Caco-2 (cell line): ENCODE measurements around the gene LIG1. TPM values are rescaled to one million over a fixed set of nuclear protein-coding genes. Genes with fewer than 3 reads are reported as not detected.

Experiments
- BruUV-seq: library from RNA; stranded (reverse); fragments of 400-500 nt; replicated peaks from 2 replicates; lab custom pipeline; 2021; lab: Mats Ljungman, UMichigan
- CTCF ChIA-PET: fragments of 300-600 bp; sonication (Branson Sonifier 250); formaldehyde crosslinking; loops from one replicate; lab custom pipeline; 2022; ENCODE audit warnings: antibody characterized with exemption; lab: Charles Lee
- POLR2A ChIA-PET: fragments of 300-600 bp; sonication (Branson Sonifier 250); formaldehyde crosslinking; loops from one replicate; lab custom pipeline; 2022; ENCODE audit warnings: antibody characterized with exemption; lab: Charles Lee
- DNase-seq, 2 experiments: peaks; one replicate each; pipeline versions ENCODE4 v3.0.0 to v3.0.0-alpha.2; 2020 to 2022
- H3K27me3 ChIP-seq: replicated peaks from 2 replicates; pipeline ENCODE4 v1.6.0; 2011; ENCODE audit warnings: low read length; ENCODE audit not compliant: control insufficient read depth, insufficient read depth
- H3K36me3 ChIP-seq: 2 replicates; pipeline ENCODE4 v1.5.1; 2011; ENCODE audit warnings: low read length; ENCODE audit not compliant: control insufficient read depth, insufficient read depth
- H3K4me1 ChIP-seq: fragments of 250-450 bp; sonication (Bioruptor Pico); 2 replicates; pipeline ENCODE4 v1.5.1; 2020; ENCODE audit warnings: mild to moderate bottlenecking
- H3K4me3 ChIP-seq: 2 replicates; pipeline ENCODE4 v1.5.1; 2011; ENCODE audit warnings: low read depth, mild to moderate bottlenecking, control low read depth, low read length
- H3K9me3 ChIP-seq: fragments of 250-450 bp; sonication (Bioruptor Pico); 2 replicates; pipeline ENCODE4 v1.5.1; 2020; ENCODE audit warnings: mild to moderate bottlenecking, moderate library complexity
- H3K27ac Mint-ChIP-seq: one replicate; pipeline ENCODE4 v1.8.0; 2022; ENCODE audit warnings: mixed read lengths; ENCODE audit not compliant: unreplicated experiment
- H3K27me3 Mint-ChIP-seq: one replicate; pipeline ENCODE4 v1.8.0; 2022; ENCODE audit warnings: mixed read lengths; ENCODE audit not compliant: insufficient read depth, unreplicated experiment
- H3K36me3 Mint-ChIP-seq: one replicate; pipeline ENCODE4 v1.8.0; 2022; ENCODE audit warnings: mild to moderate bottlenecking, mixed read lengths; ENCODE audit not compliant: insufficient read depth, unreplicated experiment
- H3K4me1 Mint-ChIP-seq: one replicate; pipeline ENCODE4 v1.8.0; 2022; ENCODE audit warnings: low read depth, mixed read lengths; ENCODE audit not compliant: unreplicated experiment
- H3K4me3 Mint-ChIP-seq: one replicate; pipeline ENCODE4 v1.8.0; 2022; ENCODE audit warnings: mild to moderate bottlenecking, moderate library complexity, mixed read lengths; ENCODE audit not compliant: unreplicated experiment
- H3K9me3 Mint-ChIP-seq: one replicate; pipeline ENCODE4 v1.8.0; 2022; ENCODE audit warnings: mixed read lengths; ENCODE audit not compliant: unreplicated experiment
- intact Hi-C: fragments of 100-400 bp; cut with micrococcal nuclease; formaldehyde crosslinking; loops from one replicate; pipeline ENCODE4 v1.10.0; 2022; ENCODE audit not compliant: unreplicated experiment
- total RNA-seq: library from RNA; stranded (reverse); gene quantifications from 2 replicates; pipeline ENCODE4 v1.2.3, GENCODE V29; 2022
- TF ChIP-seq, protein P1 (sequence below), 2 experiments: fragments of 200-600 bp in 1 of 2; IDR thresholded peaks; 1 replicate in 1 of 2; 2 replicates in 1 of 2; pipeline versions ENCODE4 v1.5.1 to v1.8.0; 2011 to 2022; ENCODE audit warnings: antibody characterized with exemption in 1 of 2, control low read depth in 1 of 2, inconsistent platforms in 1 of 2, low read depth in 1 of 2, low read length in 1 of 2, mild to moderate bottlenecking in 1 of 2, moderate library complexity in 1 of 2; ENCODE audit not compliant: insufficient read depth in 1 of 2, severe bottlenecking in 1 of 2, unreplicated experiment in 1 of 2

The LIG1 gene
- total RNA-seq, 1 experiment from 2014 or later = 78.7 TPM

DNA sequence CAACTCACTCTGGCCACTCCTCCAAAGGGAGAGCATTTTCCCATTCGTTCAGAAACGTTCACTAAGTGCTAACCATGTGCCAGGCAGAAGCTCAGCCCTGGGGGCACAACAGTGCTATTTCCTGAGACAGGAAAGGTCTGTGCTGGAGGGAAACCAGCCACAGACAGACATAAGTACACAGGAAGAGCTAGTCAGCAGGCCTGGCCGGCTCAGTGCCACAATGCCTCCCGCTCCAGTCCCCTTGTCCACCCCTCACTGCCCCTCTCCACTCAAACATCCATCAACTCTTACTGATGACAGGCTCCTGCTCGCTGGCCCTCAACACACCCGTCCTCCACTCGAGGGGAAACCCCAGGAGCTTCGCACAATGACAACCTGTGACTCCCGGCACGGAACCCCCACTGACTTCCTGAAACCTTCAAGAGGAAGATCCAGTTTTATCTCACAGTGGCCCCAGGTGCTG is 48.2 kb downstream of the LIG1 start:
- DNase-seq = no peak
- no peak overlapping the region for H3K4me3 ChIP-seq
- H3K36me3 ChIP-seq = no peaks in the 10 kb centered on the region
- POLR2A ChIA-PET = no interaction called here
- CTCF ChIA-PET = interaction anchor here (0.6 kb wide), 1 partner anchor 12 kb away, joined by 3 read pairs; the partner anchor contains the start of gene PLA2G4C
- Mint-ChIP-seq H3K27ac (no peak overlapping the region), H3K27me3 (no peaks in the 10 kb centered on the region), H3K9me3 (no peaks in the 10 kb centered on the region), H3K4me1 (peaks cover 12% of the 10 kb centered on the region), H3K4me3 (no peak overlapping the region), H3K36me3 (peaks cover 40% of the 10 kb centered on the region)
- TF ChIP-seq, protein P1, sequence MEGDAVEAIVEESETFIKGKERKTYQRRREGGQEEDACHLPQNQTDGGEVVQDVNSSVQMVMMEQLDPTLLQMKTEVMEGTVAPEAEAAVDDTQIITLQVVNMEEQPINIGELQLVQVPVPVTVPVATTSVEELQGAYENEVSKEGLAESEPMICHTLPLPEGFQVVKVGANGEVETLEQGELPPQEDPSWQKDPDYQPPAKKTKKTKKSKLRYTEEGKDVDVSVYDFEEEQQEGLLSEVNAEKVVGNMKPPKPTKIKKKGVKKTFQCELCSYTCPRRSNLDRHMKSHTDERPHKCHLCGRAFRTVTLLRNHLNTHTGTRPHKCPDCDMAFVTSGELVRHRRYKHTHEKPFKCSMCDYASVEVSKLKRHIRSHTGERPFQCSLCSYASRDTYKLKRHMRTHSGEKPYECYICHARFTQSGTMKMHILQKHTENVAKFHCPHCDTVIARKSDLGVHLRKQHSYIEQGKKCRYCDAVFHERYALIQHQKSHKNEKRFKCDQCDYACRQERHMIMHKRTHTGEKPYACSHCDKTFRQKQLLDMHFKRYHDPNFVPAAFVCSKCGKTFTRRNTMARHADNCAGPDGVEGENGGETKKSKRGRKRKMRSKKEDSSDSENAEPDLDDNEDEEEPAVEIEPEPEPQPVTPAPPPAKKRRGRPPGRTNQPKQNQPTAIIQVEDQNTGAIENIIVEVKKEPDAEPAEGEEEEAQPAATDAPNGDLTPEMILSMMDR (IDR thresholded peaks at IDR 0.05; ENCODE audit: insufficient read depth in 1 of 2, low read depth in 1 of 2, low read length in 1 of 2, severe bottlenecking in 1 of 2, unreplicated experiment in 1 of 2) = no peak
- H3K4me1 ChIP-seq = peaks cover 16% of the 10 kb centered on the region
- no TSS peak for BruUV-seq
- intact Hi-C loops = no loop called here
- H3K9me3 ChIP-seq = no peaks in the 10 kb centered on the region
- H3K27me3 ChIP-seq = no peaks in the 10 kb centered on the region

DNA sequence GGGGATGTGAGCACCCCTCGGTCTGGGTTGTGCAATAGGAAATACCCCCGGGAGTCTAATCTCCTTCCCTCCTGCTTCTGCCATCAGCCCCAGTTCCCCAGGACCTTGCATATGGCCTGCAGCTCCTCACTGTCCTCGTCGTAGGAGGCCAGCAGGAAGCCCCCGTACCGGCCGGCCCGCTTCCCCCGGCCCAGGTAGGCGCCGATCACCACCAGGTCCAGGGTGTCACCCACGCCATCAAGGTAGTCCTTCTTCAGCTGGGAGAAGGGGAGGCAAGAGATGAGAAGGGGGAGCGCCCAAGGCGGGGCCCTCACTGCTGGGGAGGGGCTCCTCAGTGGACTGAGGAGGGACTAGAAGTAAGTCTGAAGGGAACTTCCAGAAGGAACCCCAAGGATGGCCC is 49.1 kb downstream of the LIG1 start:
- ChIA-PET CTCF (interaction anchor here (0.6 kb wide), 1 partner anchor 48 kb away, joined by 3 read pairs; no protein-coding TSS in a partner anchor), POLR2A (no interaction called here)
- Mint-ChIP-seq H3K9me3 (no peaks in the 10 kb centered on the region), H3K4me1 (peaks cover 12% of the 10 kb centered on the region), H3K27ac (no peak overlapping the region), H3K36me3 (peaks cover 40% of the 10 kb centered on the region), H3K4me3 (no peak overlapping the region), H3K27me3 (no peaks in the 10 kb centered on the region)
- intact Hi-C loops = no loop called here
- Histone ChIP-seq H3K4me3 (no peak overlapping the region), H3K36me3 (no peaks in the 10 kb centered on the region), H3K27me3 (no peaks in the 10 kb centered on the region), H3K9me3 (no peaks in the 10 kb centered on the region), H3K4me1 (peaks cover 16% of the 10 kb centered on the region)
- BruUV-seq = no TSS peak
- DNase-seq = no peak
- TF ChIP-seq, protein P1 (IDR thresholded peaks at IDR 0.05; ENCODE audit: insufficient read depth in 1 of 2, low read depth in 1 of 2, low read length in 1 of 2, severe bottlenecking in 1 of 2, unreplicated experiment in 1 of 2) = no peak

DNA sequence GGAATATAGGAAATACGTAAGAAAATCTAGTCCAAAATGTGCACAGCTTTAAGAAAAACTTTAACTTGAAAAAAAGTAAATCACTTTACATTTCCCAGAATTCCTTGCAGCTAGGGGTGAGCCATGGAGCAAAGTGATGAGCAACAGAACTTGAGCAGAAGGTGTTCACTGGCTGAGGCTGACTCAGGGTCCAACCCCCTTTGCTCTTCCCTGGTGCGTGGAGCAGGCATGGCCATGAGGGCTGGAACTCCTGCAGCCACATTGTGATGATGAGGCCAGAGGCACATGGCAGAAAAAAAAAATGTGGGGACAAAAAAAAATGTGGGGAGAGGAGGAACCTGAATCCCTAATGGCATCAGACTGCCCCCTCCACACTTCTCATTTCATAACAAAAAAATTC is 49.6 kb downstream of the LIG1 start:
- Mint-ChIP-seq H3K4me3 (no peak overlapping the region), H3K9me3 (no peaks in the 10 kb centered on the region), H3K36me3 (peaks cover 38% of the 10 kb centered on the region), H3K27me3 (no peaks in the 10 kb centered on the region), H3K27ac (no peak overlapping the region), H3K4me1 (peaks cover 12% of the 10 kb centered on the region)
- Histone ChIP-seq H3K27me3 (no peaks in the 10 kb centered on the region), H3K4me1 (peaks cover 16% of the 10 kb centered on the region), H3K36me3 (no peaks in the 10 kb centered on the region), H3K9me3 (no peaks in the 10 kb centered on the region), H3K4me3 (no peak overlapping the region)
- TF ChIP-seq, protein P1 (IDR thresholded peaks at IDR 0.05; ENCODE audit: insufficient read depth in 1 of 2, low read depth in 1 of 2, low read length in 1 of 2, severe bottlenecking in 1 of 2, unreplicated experiment in 1 of 2) = no peak
- DNase-seq = no peak
- BruUV-seq = no TSS peak
- intact Hi-C loops = no loop called here
- CTCF ChIA-PET = interaction anchor here (0.6 kb wide), 1 partner anchor 49 kb away, joined by 3 read pairs; no protein-coding TSS in a partner anchor
- POLR2A ChIA-PET = no interaction called here
